OCI-LY3 (cell line): ENCODE results near the gene NAA10.

Experiments
- EZH2phosphoT487 ChIP-seq: fragments of 200-600 bp; shearing (Covaris generic); IDR thresholded peaks from 2 replicates; pipeline ENCODE4 v1.6.1; 2018; ENCODE audit warnings: antibody characterized with exemption, mixed run types, low read depth
- TF ChIP-seq, protein P1 (sequence below): fragments of 200-600, 300-600 bp; sonication (generic); IDR thresholded peaks from 2 replicates; pipeline ENCODE4 v1.5.1; 2014; ENCODE audit warnings: antibody characterized with exemption, low read length, low read depth

DNA sequence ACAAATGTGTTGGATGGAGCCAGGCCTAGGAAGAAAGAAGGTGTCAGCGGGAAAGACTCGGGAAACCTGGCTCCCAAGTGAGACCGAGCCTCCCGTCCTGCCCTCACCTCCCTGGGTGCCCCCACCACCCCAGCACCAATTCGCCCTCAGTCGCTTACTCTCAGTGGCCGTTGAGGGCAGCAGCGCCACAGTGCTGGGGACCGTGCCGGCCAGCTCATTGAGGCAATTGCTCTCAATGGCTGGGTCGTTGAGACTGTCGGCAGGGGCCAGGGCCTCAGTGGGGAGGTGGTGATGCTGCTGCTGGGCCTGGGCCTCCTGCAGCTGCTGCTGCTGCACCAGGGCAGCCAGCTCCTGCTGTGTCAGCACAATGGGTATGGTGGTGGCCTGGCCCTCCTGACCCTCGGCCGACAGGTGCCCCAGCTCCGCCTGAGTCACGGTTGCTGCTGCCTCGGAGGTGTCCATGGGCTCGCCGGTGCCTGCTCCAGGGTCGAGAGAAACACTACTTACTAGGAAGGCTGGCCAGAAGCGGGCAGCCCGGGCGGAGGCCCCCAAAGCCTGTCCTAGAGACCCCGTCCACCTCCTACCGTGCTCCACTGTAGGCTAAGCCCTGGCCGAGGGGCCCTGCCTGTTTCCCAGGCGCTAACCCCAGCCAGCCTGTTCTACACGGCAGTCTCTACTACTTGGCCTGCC is 17.0 kb upstream of the NAA10 start:
- TF ChIP-seq, protein P1, sequence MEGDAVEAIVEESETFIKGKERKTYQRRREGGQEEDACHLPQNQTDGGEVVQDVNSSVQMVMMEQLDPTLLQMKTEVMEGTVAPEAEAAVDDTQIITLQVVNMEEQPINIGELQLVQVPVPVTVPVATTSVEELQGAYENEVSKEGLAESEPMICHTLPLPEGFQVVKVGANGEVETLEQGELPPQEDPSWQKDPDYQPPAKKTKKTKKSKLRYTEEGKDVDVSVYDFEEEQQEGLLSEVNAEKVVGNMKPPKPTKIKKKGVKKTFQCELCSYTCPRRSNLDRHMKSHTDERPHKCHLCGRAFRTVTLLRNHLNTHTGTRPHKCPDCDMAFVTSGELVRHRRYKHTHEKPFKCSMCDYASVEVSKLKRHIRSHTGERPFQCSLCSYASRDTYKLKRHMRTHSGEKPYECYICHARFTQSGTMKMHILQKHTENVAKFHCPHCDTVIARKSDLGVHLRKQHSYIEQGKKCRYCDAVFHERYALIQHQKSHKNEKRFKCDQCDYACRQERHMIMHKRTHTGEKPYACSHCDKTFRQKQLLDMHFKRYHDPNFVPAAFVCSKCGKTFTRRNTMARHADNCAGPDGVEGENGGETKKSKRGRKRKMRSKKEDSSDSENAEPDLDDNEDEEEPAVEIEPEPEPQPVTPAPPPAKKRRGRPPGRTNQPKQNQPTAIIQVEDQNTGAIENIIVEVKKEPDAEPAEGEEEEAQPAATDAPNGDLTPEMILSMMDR, result no peak
- TF ChIP-seq EZH2phosphoT487, result no peak
